Thymus (tissue), 11 donors: ENCODE measurements around the gene SCYGR8. TPM values are rescaled to one million over a fixed set of nuclear protein-coding genes. Genes with fewer than 3 reads are reported as not detected.
"Not testable (repeated sequence)": the region's sequence is repeated elsewhere in the genome, so short reads cannot be mapped to it uniquely, and the experiment has no call there.

Experiments used
- DNase-seq, 9 donors: peaks; one replicate each; pipeline ENCODE4 v3.0.0-alpha.2; 2013; ENCODE audit warnings: low spot score in 9 of 9, low read depth in 6 of 9, missing footprints in 1 of 9
- H3K27ac ChIP-seq, 2 donors: one replicate each; pipeline ENCODE4 v1.5.1; 2013; ENCODE audit warnings: control low read depth in 1 of 2, low read depth in 1 of 2, low read length in 1 of 2, mild to moderate bottlenecking in 1 of 2, moderate library complexity in 1 of 2
- H3K27me3 ChIP-seq, 2 donors: one replicate each; pipeline ENCODE4 v1.5.1; 2013; ENCODE audit warnings: low read length in 1 of 2; ENCODE audit not compliant: control insufficient read depth in 2 of 2, insufficient read depth in 1 of 2
- H3K36me3 ChIP-seq, 2 donors: one replicate each; pipeline ENCODE4 v1.5.1; 2013; ENCODE audit warnings: low read length in 1 of 2, mild to moderate bottlenecking in 1 of 2, moderate library complexity in 1 of 2; ENCODE audit not compliant: control insufficient read depth in 2 of 2, insufficient read depth in 2 of 2
- H3K4me1 ChIP-seq, 2 donors: one replicate each; pipeline ENCODE4 v1.5.1; 2013; ENCODE audit warnings: low read length in 2 of 2; ENCODE audit not compliant: control insufficient read depth in 2 of 2, insufficient read depth in 2 of 2
- H3K4me3 ChIP-seq, 2 donors: one replicate each; pipeline ENCODE4 v1.5.1; 2013; ENCODE audit warnings: low read length in 2 of 2, control low read depth in 1 of 2, mild to moderate bottlenecking in 1 of 2
- H3K9me3 ChIP-seq, 2 donors: one replicate each; pipeline ENCODE4 v1.5.1; 2013; ENCODE audit warnings: low read length in 1 of 2, mild to moderate bottlenecking in 1 of 2; ENCODE audit not compliant: control insufficient read depth in 2 of 2, insufficient read depth in 1 of 2
- WGBS: extraction: QIAGEN DNeasy Blood & Tissue Kit; methylation state at CpG from one replicate; pipeline ENCODE4 v1.1.7; 2013; 5-methylcytosine and 5-hydroxymethylcytosine counted together
- polyA plus RNA-seq: library from polyadenylated mRNA; stranded (reverse); fragments of 200-250 nt; gene quantifications from one replicate; pipeline ENCODE4 v1.2.3, GENCODE V29; 2013
- total RNA-seq: library from RNA; stranded (reverse); fragments of 120-200 nt; gene quantifications from one replicate; pipeline ENCODE4 v1.2.4, GENCODE V29; 2013
- donor health status: healthy.

SCYGR8 gene
- total and polyA plus RNA-seq, 2 donors, result not detected

- no peaks in the 10 kb centered on the region for H3K36me3 ChIP-seq
- H3K27ac ChIP-seq, result no peak overlapping the region
- DNase-seq, result no peak
- 98% methylated on average over 2 of the region's 2 CpGs for WGBS
- no peaks in the 10 kb centered on the region for H3K4me1 ChIP-seq
- H3K27me3 ChIP-seq, result peaks cover 0 to 17% of the 10 kb centered on the region in 2 donors
- H3K9me3 ChIP-seq, result no peaks in the 10 kb centered on the region
- no peak overlapping the region for H3K4me3 ChIP-seq
These were observed 29.2 kb upstream of the SCYGR8 start for GRCh38 chr2:227716501-227716900.

GRCh38 chr2:227717687-227718567 is 27.8 kb upstream of the SCYGR8 start, which contains the start of gene SLC19A3:
Gene SLC19A3 (minus strand): TSS chr2:227718028. CDS start chr2:227702318, 15,710 bp downstream.
- DNase-seq, result peak in 5 of 9 donors; percentile 1 to 19 (median 15)
- no peaks in the 10 kb centered on the region for H3K9me3 ChIP-seq
- H3K4me1 ChIP-seq, result no peaks in the 10 kb centered on the region
- peaks cover 0 to 17% of the 10 kb centered on the region in 2 donors for H3K27me3 ChIP-seq
- 13% methylated on average over 35 of the region's 35 CpGs for WGBS
- H3K27ac ChIP-seq, result no peak within 1 kb of the TSS
- no peak within 1 kb of the TSS for H3K4me3 ChIP-seq
- H3K36me3 ChIP-seq, result no peaks in the 10 kb centered on the region

- no peak for DNase-seq
- peaks cover 0 to 17% of the 10 kb centered on the region in 2 donors for H3K27me3 ChIP-seq
- no peak overlapping the region for H3K4me3 ChIP-seq
- H3K9me3 ChIP-seq, result no peaks in the 10 kb centered on the region
- no peak overlapping the region for H3K27ac ChIP-seq
- H3K4me1 ChIP-seq, result no peaks in the 10 kb centered on the region
- 97% methylated on average over 4 of the region's 4 CpGs for WGBS
- no peaks in the 10 kb centered on the region for H3K36me3 ChIP-seq
These were observed 26.1 kb upstream of the SCYGR8 start for GRCh38 chr2:227719641-227720040.

DNA sequence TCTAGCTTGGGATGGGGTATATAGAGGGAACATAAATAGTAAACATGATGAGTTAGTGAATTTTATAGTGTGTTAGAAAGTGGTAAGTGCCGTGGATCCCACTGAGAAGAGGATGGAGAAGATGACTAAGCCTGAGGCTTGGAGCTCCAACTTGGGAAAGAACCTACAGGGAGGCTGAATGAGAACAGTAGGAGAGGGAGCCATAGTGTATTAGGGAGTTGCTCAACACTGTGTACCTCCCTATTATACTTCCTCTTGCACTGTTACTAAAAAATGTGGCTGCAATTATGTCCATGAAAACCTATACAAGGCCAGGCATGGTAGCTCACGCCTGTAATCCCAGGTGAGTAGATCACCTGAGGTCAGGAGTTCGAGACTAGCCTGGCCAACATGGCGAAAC is 25.0 kb upstream of the SCYGR8 start:
- WGBS, result 94% methylated on average over 4 of the region's 4 CpGs
- Histone ChIP-seq H3K4me1 (no peaks in the 10 kb centered on the region), H3K4me3 (no peak overlapping the region), H3K36me3 (no peaks in the 10 kb centered on the region), H3K27ac (no peak overlapping the region), H3K9me3 (no peaks in the 10 kb centered on the region), H3K27me3 (peaks cover 0 to 17% of the 10 kb centered on the region in 2 donors)
- DNase-seq, result no peak

GRCh38 chr2:227722821-227723220 is 22.9 kb upstream of the SCYGR8 start:
- H3K4me1 ChIP-seq, H3K27me3 ChIP-seq, H3K36me3 ChIP-seq, H3K27ac ChIP-seq, DNase-seq, H3K4me3 ChIP-seq, H3K9me3 ChIP-seq: not testable (repeated sequence)
- 97% methylated on average over 7 of the region's 7 CpGs for WGBS

- DNase-seq, result no peak
- Histone ChIP-seq H3K27me3 (no peaks in the 10 kb centered on the region), H3K4me3 (no peak within 1 kb of the TSS), H3K9me3 (no peaks in the 10 kb centered on the region), H3K4me1 (no peaks in the 10 kb centered on the region), H3K27ac (no peak within 1 kb of the TSS), H3K36me3 (no peaks in the 10 kb centered on the region)
- 93% methylated on average over 15 of the region's 15 CpGs for WGBS
These were observed 21.2 kb upstream of the SCYGR8 start, which contains the start of gene SCYGR6 for GRCh38 chr2:227724394-227725039. Gene SCYGR6 (minus strand): TSS chr2:227724757. CDS start chr2:227724757, 0 bp downstream.

DNA sequence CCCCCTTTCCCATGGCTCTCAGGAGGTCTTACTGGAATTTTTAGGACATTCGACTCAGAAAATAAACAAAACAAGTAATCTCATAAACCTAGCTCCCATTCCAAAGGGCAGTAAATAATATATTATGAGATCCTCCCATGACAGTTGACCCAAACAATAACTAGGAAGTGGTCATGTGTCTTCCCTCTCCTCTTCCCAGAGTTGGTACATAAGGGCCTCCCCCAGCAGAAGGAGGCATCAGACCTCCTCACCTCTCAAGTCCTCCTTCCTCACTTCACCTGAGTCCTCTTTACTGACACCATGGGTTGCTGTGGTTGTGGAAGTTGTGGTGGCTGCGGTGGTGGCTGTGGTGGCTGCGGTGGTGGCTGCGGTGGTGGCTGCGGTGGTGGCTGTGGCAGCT is 17.7 kb upstream of the SCYGR8 start, which contains the start of gene SCYGR7:
Gene SCYGR7 (plus strand): TSS at position 301 of the 400 bp plus-strand sequence. CDS start 0 bp downstream, at position 301.
- WGBS, result 97% methylated on average over 5 of the region's 5 CpGs
- Histone ChIP-seq H3K4me1 (no peaks in the 10 kb centered on the region), H3K4me3 (no peak within 1 kb of the TSS), H3K27ac (no peak within 1 kb of the TSS), H3K9me3 (no peaks in the 10 kb centered on the region), H3K36me3 (no peaks in the 10 kb centered on the region), H3K27me3 (no peaks in the 10 kb centered on the region)
- DNase-seq, result no peak

- no peak overlapping the region for H3K4me3 ChIP-seq
- H3K4me1 ChIP-seq, result no peaks in the 10 kb centered on the region
- H3K36me3 ChIP-seq, result no peaks in the 10 kb centered on the region
- no peak for DNase-seq
- H3K9me3 ChIP-seq, result no peaks in the 10 kb centered on the region
- H3K27me3 ChIP-seq, result no peaks in the 10 kb centered on the region
- no peak overlapping the region for H3K27ac ChIP-seq
- WGBS, result 90% methylated on average over 14 of the region's 14 CpGs
These were observed 6.3 kb upstream of the SCYGR8 start for GRCh38 chr2:227739351-227739750.

- WGBS, result 86% methylated on average over 7 of the region's 7 CpGs
These were observed 5.0 kb upstream of the SCYGR8 start for GRCh38 chr2:227740705-227741104.

More at GRCh38 chr2:227740705-227741104, 5.0 kb upstream of the SCYGR8 start:
- not testable (repeated sequence) for H3K4me3 ChIP-seq, H3K27ac ChIP-seq, H3K36me3 ChIP-seq, DNase-seq, H3K4me1 ChIP-seq, H3K9me3 ChIP-seq, H3K27me3 ChIP-seq
